Upper lobe of left lung (tissue), 4 donors: Measurements from ENCODE around the gene CAMKV.

Source experiments
- EP300 ChIP-seq, 4 donors: sonication (generic); formaldehyde crosslinking; IDR thresholded peaks; one replicate each; pipeline ENCODE4 v1.5.1; 2017; ENCODE audit warnings: antibody characterized with exemption in 4 of 4, control low read depth in 2 of 4
- POLR2AphosphoS5 ChIP-seq, 2 donors: sonication (generic); formaldehyde crosslinking; IDR thresholded peaks; one replicate each; pipeline ENCODE4 v1.5.1; 2017; ENCODE audit warnings: antibody characterized with exemption in 2 of 2
- TF ChIP-seq, protein P1 (sequence below), 6 experiments: fragments of 450-650 bp in 4 of 6; fragments of 200-600 bp in 2 of 6; sonication (generic) in 2 of 6; IDR thresholded peaks; one replicate each; pipeline ENCODE4 v1.5.1; 2016 to 2019; ENCODE audit warnings: antibody characterized with exemption in 6 of 6

DNA sequence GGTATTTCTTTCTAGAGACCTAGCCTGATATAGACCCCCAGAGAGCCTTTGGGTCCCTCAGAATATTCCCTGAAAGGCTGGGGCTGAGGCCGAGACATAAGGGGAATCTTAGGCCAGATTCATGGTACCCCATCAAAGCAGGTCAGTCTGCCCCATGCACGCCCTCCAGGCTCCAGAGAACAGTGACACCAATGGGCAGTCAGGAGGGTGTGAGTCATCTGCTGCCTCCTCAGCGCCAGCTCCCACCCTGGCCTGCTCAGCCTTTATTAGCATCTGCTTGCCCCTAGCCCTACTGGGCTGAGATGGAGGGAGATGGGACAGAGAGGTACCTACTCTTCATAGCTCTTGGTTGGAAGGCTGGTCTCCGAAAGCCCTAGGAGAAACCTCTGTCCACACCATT lies 14.3 kb upstream of the CAMKV start:
- TF ChIP-seq EP300 (IDR thresholded peaks at IDR 0.05) (no peak), POLR2AphosphoS5 (IDR thresholded peaks at IDR 0.05) (no peak)
- TF ChIP-seq, protein P1, sequence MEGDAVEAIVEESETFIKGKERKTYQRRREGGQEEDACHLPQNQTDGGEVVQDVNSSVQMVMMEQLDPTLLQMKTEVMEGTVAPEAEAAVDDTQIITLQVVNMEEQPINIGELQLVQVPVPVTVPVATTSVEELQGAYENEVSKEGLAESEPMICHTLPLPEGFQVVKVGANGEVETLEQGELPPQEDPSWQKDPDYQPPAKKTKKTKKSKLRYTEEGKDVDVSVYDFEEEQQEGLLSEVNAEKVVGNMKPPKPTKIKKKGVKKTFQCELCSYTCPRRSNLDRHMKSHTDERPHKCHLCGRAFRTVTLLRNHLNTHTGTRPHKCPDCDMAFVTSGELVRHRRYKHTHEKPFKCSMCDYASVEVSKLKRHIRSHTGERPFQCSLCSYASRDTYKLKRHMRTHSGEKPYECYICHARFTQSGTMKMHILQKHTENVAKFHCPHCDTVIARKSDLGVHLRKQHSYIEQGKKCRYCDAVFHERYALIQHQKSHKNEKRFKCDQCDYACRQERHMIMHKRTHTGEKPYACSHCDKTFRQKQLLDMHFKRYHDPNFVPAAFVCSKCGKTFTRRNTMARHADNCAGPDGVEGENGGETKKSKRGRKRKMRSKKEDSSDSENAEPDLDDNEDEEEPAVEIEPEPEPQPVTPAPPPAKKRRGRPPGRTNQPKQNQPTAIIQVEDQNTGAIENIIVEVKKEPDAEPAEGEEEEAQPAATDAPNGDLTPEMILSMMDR (IDR thresholded peaks at IDR 0.05), result no peak
